Measurements from ENCODE around the gene SEPTIN10.

SEPTIN10 gene

GRCh38 chr2:109613922-109614714 lies at the start of gene SEPTIN10, which contains the start of gene SOWAHC:
TSS of gene SEPTIN10 (minus strand) at chr2:109613966. CDS start at chr2:109613827, 139 bp downstream.
TSS of gene SOWAHC (plus strand) at chr2:109614364. CDS start at chr2:109614490, 126 bp downstream.
- peak within 1 kb of the TSS; percentile 95 for H3K27ac ChIP-seq (ENCODE audit: low read depth, low read length)
- peaks cover 27 to 28% of the 10 kb centered on the region in 2 donors for H3K4me1 ChIP-seq (ENCODE audit: control insufficient read depth in 1 of 2, insufficient read depth in 2 of 2, low read length in 2 of 2)
- H3K9ac ChIP-seq (ENCODE audit: low read depth in 1 of 2, low read length in 2 of 2) = peak within 1 kb of the TSS; percentile 73 to 95
- H3K9me3 ChIP-seq (ENCODE audit: control insufficient read depth in 1 of 2, low read length in 2 of 2) = no peaks in the 10 kb centered on the region
- H3K36me3 ChIP-seq (ENCODE audit: control insufficient read depth in 1 of 2, insufficient read depth in 2 of 2, low read length in 2 of 2) = no peaks in the 10 kb centered on the region
- H3K4me3 ChIP-seq (ENCODE audit: low read depth in 1 of 2, low read length in 2 of 2) = peak within 1 kb of the TSS; percentile 71 to 87
- no peaks in the 10 kb centered on the region for H3K27me3 ChIP-seq (ENCODE audit: control insufficient read depth in 1 of 2, insufficient read depth in 2 of 2, low read length in 2 of 2)

GRCh38 chr2:109662889-109663288 lies 49.1 kb upstream of the SEPTIN10 start:
- H3K27ac ChIP-seq (ENCODE audit: low read depth, low read length) = no peak overlapping the region
- no peak overlapping the region for H3K4me3 ChIP-seq (ENCODE audit: low read depth in 1 of 2, low read length in 2 of 2)
- H3K36me3 ChIP-seq (ENCODE audit: control insufficient read depth in 1 of 2, insufficient read depth in 2 of 2, low read length in 2 of 2) = no peaks in the 10 kb centered on the region
- H3K4me1 ChIP-seq (ENCODE audit: control insufficient read depth in 1 of 2, insufficient read depth in 2 of 2, low read length in 2 of 2) = peaks cover 0 to 6% of the 10 kb centered on the region in 2 donors
- H3K27me3 ChIP-seq (ENCODE audit: control insufficient read depth in 1 of 2, insufficient read depth in 2 of 2, low read length in 2 of 2) = no peaks in the 10 kb centered on the region
- H3K9ac ChIP-seq (ENCODE audit: low read depth in 1 of 2, low read length in 2 of 2) = no peak overlapping the region
- no peaks in the 10 kb centered on the region for H3K9me3 ChIP-seq (ENCODE audit: control insufficient read depth in 1 of 2, low read length in 2 of 2)

GRCh38 chr2:109660046-109660860 lies 46.5 kb upstream of the SEPTIN10 start:
- Histone ChIP-seq H3K27me3 (ENCODE audit: control insufficient read depth in 1 of 2, insufficient read depth in 2 of 2, low read length in 2 of 2) (no peaks in the 10 kb centered on the region), H3K36me3 (ENCODE audit: control insufficient read depth in 1 of 2, insufficient read depth in 2 of 2, low read length in 2 of 2) (no peaks in the 10 kb centered on the region), H3K9me3 (ENCODE audit: control insufficient read depth in 1 of 2, low read length in 2 of 2) (no peaks in the 10 kb centered on the region), H3K4me1 (ENCODE audit: control insufficient read depth in 1 of 2, insufficient read depth in 2 of 2, low read length in 2 of 2) (peaks cover 0 to 6% of the 10 kb centered on the region in 2 donors), H3K4me3 (ENCODE audit: low read depth in 1 of 2, low read length in 2 of 2) (no peak overlapping the region), H3K27ac (ENCODE audit: low read depth, low read length) (no peak overlapping the region), H3K9ac (ENCODE audit: low read depth in 1 of 2, low read length in 2 of 2) (no peak overlapping the region)

- Histone ChIP-seq H3K4me3 (ENCODE audit: low read depth in 1 of 2, low read length in 2 of 2) (no peak overlapping the region), H3K4me1 (ENCODE audit: control insufficient read depth in 1 of 2, insufficient read depth in 2 of 2, low read length in 2 of 2) (peaks cover 0 to 6% of the 10 kb centered on the region in 2 donors), H3K9me3 (ENCODE audit: control insufficient read depth in 1 of 2, low read length in 2 of 2) (no peaks in the 10 kb centered on the region), H3K9ac (ENCODE audit: low read depth in 1 of 2, low read length in 2 of 2) (no peak overlapping the region), H3K36me3 (ENCODE audit: control insufficient read depth in 1 of 2, insufficient read depth in 2 of 2, low read length in 2 of 2) (no peaks in the 10 kb centered on the region), H3K27me3 (ENCODE audit: control insufficient read depth in 1 of 2, insufficient read depth in 2 of 2, low read length in 2 of 2) (no peaks in the 10 kb centered on the region), H3K27ac (ENCODE audit: low read depth, low read length) (no peak overlapping the region)
Observed at GRCh38 chr2:109659396-109660045, 45.8 kb upstream of the SEPTIN10 start.

- Histone ChIP-seq H3K9ac (ENCODE audit: low read depth in 1 of 2, low read length in 2 of 2) (no peak overlapping the region), H3K9me3 (ENCODE audit: control insufficient read depth in 1 of 2, low read length in 2 of 2) (no peaks in the 10 kb centered on the region), H3K4me1 (ENCODE audit: control insufficient read depth in 1 of 2, insufficient read depth in 2 of 2, low read length in 2 of 2) (no peaks in the 10 kb centered on the region), H3K36me3 (ENCODE audit: control insufficient read depth in 1 of 2, insufficient read depth in 2 of 2, low read length in 2 of 2) (no peaks in the 10 kb centered on the region), H3K4me3 (ENCODE audit: low read depth in 1 of 2, low read length in 2 of 2) (no peak overlapping the region), H3K27me3 (ENCODE audit: control insufficient read depth in 1 of 2, insufficient read depth in 2 of 2, low read length in 2 of 2) (no peaks in the 10 kb centered on the region), H3K27ac (ENCODE audit: low read depth, low read length) (no peak overlapping the region)
Observed at GRCh38 chr2:109655287-109655686, 41.5 kb upstream of the SEPTIN10 start.

GRCh38 chr2:109654326-109655050 lies 40.7 kb upstream of the SEPTIN10 start:
- H3K9me3 ChIP-seq (ENCODE audit: control insufficient read depth in 1 of 2, low read length in 2 of 2) = no peaks in the 10 kb centered on the region
- no peaks in the 10 kb centered on the region for H3K4me1 ChIP-seq (ENCODE audit: control insufficient read depth in 1 of 2, insufficient read depth in 2 of 2, low read length in 2 of 2)
- H3K4me3 ChIP-seq (ENCODE audit: low read depth in 1 of 2, low read length in 2 of 2) = no peak overlapping the region
- no peaks in the 10 kb centered on the region for H3K36me3 ChIP-seq (ENCODE audit: control insufficient read depth in 1 of 2, insufficient read depth in 2 of 2, low read length in 2 of 2)
- H3K9ac ChIP-seq (ENCODE audit: low read depth in 1 of 2, low read length in 2 of 2) = no peak overlapping the region
- H3K27me3 ChIP-seq (ENCODE audit: control insufficient read depth in 1 of 2, insufficient read depth in 2 of 2, low read length in 2 of 2) = no peaks in the 10 kb centered on the region
- no peak overlapping the region for H3K27ac ChIP-seq (ENCODE audit: low read depth, low read length)

GRCh38 chr2:109649736-109650695 lies 36.2 kb upstream of the SEPTIN10 start:
- peaks cover 0 to 4% of the 10 kb centered on the region in 2 donors for H3K4me1 ChIP-seq (ENCODE audit: control insufficient read depth in 1 of 2, insufficient read depth in 2 of 2, low read length in 2 of 2)
- no peak overlapping the region for H3K27ac ChIP-seq (ENCODE audit: low read depth, low read length)
- no peaks in the 10 kb centered on the region for H3K36me3 ChIP-seq (ENCODE audit: control insufficient read depth in 1 of 2, insufficient read depth in 2 of 2, low read length in 2 of 2)
- no peak overlapping the region for H3K4me3 ChIP-seq (ENCODE audit: low read depth in 1 of 2, low read length in 2 of 2)
- H3K27me3 ChIP-seq (ENCODE audit: control insufficient read depth in 1 of 2, insufficient read depth in 2 of 2, low read length in 2 of 2) = no peaks in the 10 kb centered on the region
- no peaks in the 10 kb centered on the region for H3K9me3 ChIP-seq (ENCODE audit: control insufficient read depth in 1 of 2, low read length in 2 of 2)
- no peak overlapping the region for H3K9ac ChIP-seq (ENCODE audit: low read depth in 1 of 2, low read length in 2 of 2)

GRCh38 chr2:109648041-109648527 lies 34.3 kb upstream of the SEPTIN10 start:
- Histone ChIP-seq H3K4me3 (ENCODE audit: low read depth in 1 of 2, low read length in 2 of 2) (no peak overlapping the region), H3K9me3 (ENCODE audit: control insufficient read depth in 1 of 2, low read length in 2 of 2) (no peaks in the 10 kb centered on the region), H3K9ac (ENCODE audit: low read depth in 1 of 2, low read length in 2 of 2) (no peak overlapping the region), H3K36me3 (ENCODE audit: control insufficient read depth in 1 of 2, insufficient read depth in 2 of 2, low read length in 2 of 2) (no peaks in the 10 kb centered on the region), H3K27ac (ENCODE audit: low read depth, low read length) (no peak overlapping the region), H3K4me1 (ENCODE audit: control insufficient read depth in 1 of 2, insufficient read depth in 2 of 2, low read length in 2 of 2) (peaks cover 7 to 14% of the 10 kb centered on the region in 2 donors), H3K27me3 (ENCODE audit: control insufficient read depth in 1 of 2, insufficient read depth in 2 of 2, low read length in 2 of 2) (no peaks in the 10 kb centered on the region)

GRCh38 chr2:109647636-109648035 lies 33.9 kb upstream of the SEPTIN10 start:
- Histone ChIP-seq H3K4me1 (ENCODE audit: control insufficient read depth in 1 of 2, insufficient read depth in 2 of 2, low read length in 2 of 2) (peaks cover 7 to 14% of the 10 kb centered on the region in 2 donors), H3K4me3 (ENCODE audit: low read depth in 1 of 2, low read length in 2 of 2) (no peak overlapping the region), H3K27ac (ENCODE audit: low read depth, low read length) (no peak overlapping the region), H3K9ac (ENCODE audit: low read depth in 1 of 2, low read length in 2 of 2) (no peak overlapping the region), H3K27me3 (ENCODE audit: control insufficient read depth in 1 of 2, insufficient read depth in 2 of 2, low read length in 2 of 2) (no peaks in the 10 kb centered on the region), H3K9me3 (ENCODE audit: control insufficient read depth in 1 of 2, low read length in 2 of 2) (no peaks in the 10 kb centered on the region), H3K36me3 (ENCODE audit: control insufficient read depth in 1 of 2, insufficient read depth in 2 of 2, low read length in 2 of 2) (no peaks in the 10 kb centered on the region)

Data from duodenal mucosa (tissue), 2 donors.